ENCODE measurements around the gene S100A13. TPM values are rescaled to one million over a fixed set of nuclear protein-coding genes. Genes with fewer than 3 reads are reported as not detected.

S100A13 gene
- polyA plus RNA-seq, 1 experiment: 313 TPM

- DNase-seq (ENCODE audit: low read depth): no peak
- POLR2A ChIA-PET: no interaction called here
- no peak overlapping the region for H3K4me3 ChIP-seq (ENCODE audit: low read depth, low read length)
These were observed 54.0 kb downstream of the S100A13 start for GRCh38 chr1:153573351-153573750.

GRCh38 chr1:153572569-153573015 lies 54.7 kb downstream of the S100A13 start:
- ChIA-PET CTCF (interaction anchor here (0.6 to 6.5 kb wide), 32 partner anchors 9 to 895 kb away, joined by 3 to 223 read pairs (median 6); partner anchors contain the start of genes CHTOP, S100A1, S100A13 and S100A14), POLR2A (no interaction called here)
- TF ChIP-seq CTCF (IDR thresholded peaks at IDR 0.05; ENCODE audit: insufficient read depth, low read depth, low read length): peak; percentile 94
- no peaks in the 10 kb centered on the region for H3K36me3 ChIP-seq (ENCODE audit: control insufficient read depth, insufficient read depth, low read length)
- H3K4me3 ChIP-seq (ENCODE audit: low read depth, low read length): no peak overlapping the region
- H3K27me3 ChIP-seq (ENCODE audit: control insufficient read depth, insufficient read depth, low read length): no peaks in the 10 kb centered on the region
- DNase-seq (ENCODE audit: low read depth): no peak

More at GRCh38 chr1:153573351-153573750, 54.0 kb downstream of the S100A13 start:
- Histone ChIP-seq H3K36me3 (ENCODE audit: control insufficient read depth, insufficient read depth, low read length) (no peaks in the 10 kb centered on the region), H3K27me3 (ENCODE audit: control insufficient read depth, insufficient read depth, low read length) (no peaks in the 10 kb centered on the region)
- no peak for TF ChIP-seq CTCF (IDR thresholded peaks at IDR 0.05; ENCODE audit: insufficient read depth, low read depth, low read length)
- CTCF ChIA-PET: interaction anchor here (0.9 to 6.5 kb wide), 20 partner anchors 8 to 224 kb away, joined by 3 to 223 read pairs (median 8); partner anchors contain the start of genes CHTOP, S100A1, S100A13 and S100A14

- ChIA-PET CTCF (interaction anchor here (0.8 to 6.5 kb wide), 26 partner anchors 10 to 451 kb away, joined by 3 to 223 read pairs (median 7); partner anchors contain the start of genes CHTOP, S100A1, S100A13 and S100A14), POLR2A (no interaction called here)
- TF ChIP-seq CTCF (IDR thresholded peaks at IDR 0.05; ENCODE audit: insufficient read depth, low read depth, low read length): no peak
- DNase-seq (ENCODE audit: low read depth): no peak
- Histone ChIP-seq H3K27me3 (ENCODE audit: control insufficient read depth, insufficient read depth, low read length) (no peaks in the 10 kb centered on the region), H3K36me3 (ENCODE audit: control insufficient read depth, insufficient read depth, low read length) (no peaks in the 10 kb centered on the region), H3K4me3 (ENCODE audit: low read depth, low read length) (no peak overlapping the region)
These were observed 55.6 kb downstream of the S100A13 start for GRCh38 chr1:153571706-153572105.

- CTCF ChIA-PET: interaction anchor here (1.0 to 6.5 kb wide), 11 partner anchors 11 to 218 kb away, joined by 3 to 223 read pairs (median 7); partner anchors contain the start of genes S100A13, S100A14, S100A16 and S100A6
- POLR2A ChIA-PET: no interaction called here
- Histone ChIP-seq H3K4me3 (ENCODE audit: low read depth, low read length) (no peak overlapping the region), H3K27me3 (ENCODE audit: control insufficient read depth, insufficient read depth, low read length) (no peaks in the 10 kb centered on the region), H3K36me3 (ENCODE audit: control insufficient read depth, insufficient read depth, low read length) (no peaks in the 10 kb centered on the region)
- no peak for TF ChIP-seq CTCF (IDR thresholded peaks at IDR 0.05; ENCODE audit: insufficient read depth, low read depth, low read length)
- no peak for DNase-seq (ENCODE audit: low read depth)
These were observed 56.4 kb downstream of the S100A13 start for GRCh38 chr1:153570874-153571273.

GRCh38 chr1:153569465-153569864 lies 57.8 kb downstream of the S100A13 start:
- no peak for TF ChIP-seq CTCF (IDR thresholded peaks at IDR 0.05; ENCODE audit: insufficient read depth, low read depth, low read length)
- POLR2A ChIA-PET: no interaction called here
- H3K27me3 ChIP-seq (ENCODE audit: control insufficient read depth, insufficient read depth, low read length): no peaks in the 10 kb centered on the region
- H3K36me3 ChIP-seq (ENCODE audit: control insufficient read depth, insufficient read depth, low read length): no peaks in the 10 kb centered on the region
- CTCF ChIA-PET: interaction anchor here (1.0 to 6.5 kb wide), 15 partner anchors 8 to 217 kb away, joined by 3 to 223 read pairs (median 6); partner anchors contain the start of genes S100A13, S100A14, S100A16 and S100A3
- H3K4me3 ChIP-seq (ENCODE audit: low read depth, low read length): no peak overlapping the region
- DNase-seq (ENCODE audit: low read depth): no peak

Other genes starting within 250 kb of the S100A13 start
- not detected in 2 replicates for gene S100A8, start 236.4 kb downstream of the S100A13 start, polyA plus RNA-seq (2011; rRNA removed)
- not detected in 2 replicates for gene S100A7A, start 211.0 kb downstream of the S100A13 start, polyA plus RNA-seq (2011; rRNA removed)
- gene S100A7, start 166.9 kb downstream of the S100A13 start, polyA plus RNA-seq (2011; rRNA removed): not detected in 2 replicates
- gene S100A6, start 91.5 kb downstream of the S100A13 start, polyA plus RNA-seq (2011; rRNA removed): 1,222 and 1,308 TPM in 2 replicates
- gene S100A5, start 86.6 kb downstream of the S100A13 start, polyA plus RNA-seq (2011; rRNA removed): 0.28 and 0.40 TPM in 2 replicates
- gene S100A4, start 81.7 kb downstream of the S100A13 start, polyA plus RNA-seq (2011; rRNA removed): 529 and 797 TPM in 2 replicates
- gene S100A3, start 78.2 kb downstream of the S100A13 start, polyA plus RNA-seq (2011; rRNA removed): 5.5 and 9.5 TPM in 2 replicates
- gene S100A2, start 61.7 kb downstream of the S100A13 start, polyA plus RNA-seq (2011; rRNA removed): 2.0 and 2.7 TPM in 2 replicates
- 490 and 699 TPM in 2 replicates for gene S100A16, start 14.4 kb downstream of the S100A13 start, polyA plus RNA-seq (2011; rRNA removed)
- not detected in 2 replicates for gene S100A14, start 11.2 kb downstream of the S100A13 start, polyA plus RNA-seq (2011; rRNA removed)
- 0.31 and 0.71 TPM in 2 replicates for gene S100A1, start 929 bp upstream of the S100A13 start, polyA plus RNA-seq (2011; rRNA removed)
- 36.8 and 38.4 TPM in 2 replicates for gene CHTOP, start 6.6 kb upstream of the S100A13 start, polyA plus RNA-seq (2011; rRNA removed)
- 50.3 and 62.4 TPM in 2 replicates for gene SNAPIN, start 31.2 kb upstream of the S100A13 start, polyA plus RNA-seq (2011; rRNA removed)
- gene ILF2, start 43.5 kb upstream of the S100A13 start, polyA plus RNA-seq (2011; rRNA removed): 182 and 213 TPM in 2 replicates
- 0.02 TPM in 1 of 2 replicates, not detected in the other for gene NPR1, start 51.2 kb upstream of the S100A13 start, polyA plus RNA-seq (2011; rRNA removed)
- 38.8 and 52.8 TPM in 2 replicates for gene INTS3, start 100.5 kb upstream of the S100A13 start, polyA plus RNA-seq (2011; rRNA removed)
- 18.2 and 25.4 TPM in 2 replicates for gene SLC27A3, start 147.9 kb upstream of the S100A13 start, polyA plus RNA-seq (2011; rRNA removed)

All from BJ (cell line).